HEK293 (cell line): ENCODE measurements around the gene KIF20A.

Source experiments
- CTCF ChIA-PET: fragments of 350-600 bp; formaldehyde crosslinking; extraction: SDS; loops from one replicate; lab custom pipeline; 2021; ENCODE audit warnings: antibody characterized with exemption; lab: Yijun Ruan, JAX
- POLR2A ChIA-PET: fragments of 300-600 bp; formaldehyde crosslinking; extraction: SDS; loops from one replicate; lab custom pipeline; 2020; ENCODE audit warnings: antibody characterized with exemption, inconsistent platforms; lab: Yijun Ruan, JAX
- H3K27ac ChIP-seq: fragments of 200-500 bp; sonication (Bioruptor generic); 2 replicates; pipeline ENCODE4 v1.5.1; 2014; ENCODE audit warnings: low read depth, low read length, control low read depth, inconsistent platforms; ENCODE audit errors: extremely low read depth
- H3K36me3 ChIP-seq, 2 experiments: fragments of 200-500 bp in 1 of 2; sonication (Bioruptor generic) in 1 of 2; 1 replicate in 1 of 2; 2 replicates in 1 of 2; pipeline ENCODE4 v1.5.1; 2014 to 2017; ENCODE audit warnings: inconsistent platforms in 2 of 2, low read length in 2 of 2; ENCODE audit not compliant: control insufficient read depth in 2 of 2, insufficient read depth in 1 of 2
- H3K4me1 ChIP-seq: fragments of 200-500 bp; sonication (Bioruptor generic); 2 replicates; pipeline ENCODE4 v1.5.1; 2014; ENCODE audit warnings: mild to moderate bottlenecking, low read length, inconsistent platforms; ENCODE audit not compliant: control insufficient read depth, insufficient read depth
- H3K4me3 ChIP-seq: 2 replicates; pipeline ENCODE4 v1.5.1; 2011; ENCODE audit warnings: low read depth, mild to moderate bottlenecking, control low read depth, low read length, moderate library complexity
- H3K9me3 ChIP-seq: fragments of 200-500 bp; sonication (Bioruptor generic); 2 replicates; pipeline ENCODE4 v1.5.1; 2014; ENCODE audit warnings: low read depth, low read length, inconsistent platforms; ENCODE audit not compliant: control insufficient read depth, insufficient read depth
- CTCF ChIP-seq: fragments of 450-650 bp; formaldehyde crosslinking; IDR thresholded peaks from 2 replicates; pipeline ENCODE4 v1.5.1; 2016; ENCODE audit warnings: missing biosample characterization, missing genetic modification characterization
- GLIS1 ChIP-seq: fragments of 450-650 bp; formaldehyde crosslinking; IDR thresholded peaks from 2 replicates; pipeline ENCODE4 v1.5.1; 2016; ENCODE audit warnings: missing biosample characterization, missing genetic modification characterization
- KLF1 ChIP-seq: fragments of 450-650 bp; formaldehyde crosslinking; IDR thresholded peaks from 2 replicates; pipeline ENCODE4 v1.5.1; 2016; ENCODE audit warnings: missing biosample characterization, missing genetic modification characterization
- KLF8 ChIP-seq: fragments of 450-650 bp; formaldehyde crosslinking; IDR thresholded peaks from 2 replicates; pipeline ENCODE4 v1.5.1; 2016; ENCODE audit warnings: missing biosample characterization, missing genetic modification characterization
- SALL2 ChIP-seq: fragments of 450-650 bp; formaldehyde crosslinking; IDR thresholded peaks from 2 replicates; pipeline ENCODE4 v1.5.0; 2017; ENCODE audit warnings: missing biosample characterization, mild to moderate bottlenecking, missing genetic modification characterization, borderline replicate concordance
- SP2 ChIP-seq: fragments of 450-650 bp; formaldehyde crosslinking; IDR thresholded peaks from 2 replicates; pipeline ENCODE4 v1.5.1; 2016; ENCODE audit warnings: missing biosample characterization, missing genetic modification characterization
- YY1 ChIP-seq: fragments of 450-650 bp; formaldehyde crosslinking; IDR thresholded peaks from 2 replicates; pipeline ENCODE4 v1.5.1; 2018; ENCODE audit warnings: missing biosample characterization, missing genetic modification characterization
- ZBTB17 ChIP-seq: fragments of 450-650 bp; formaldehyde crosslinking; IDR thresholded peaks from 2 replicates; pipeline ENCODE4 v1.5.1; 2016; ENCODE audit warnings: missing biosample characterization, missing genetic modification characterization
- ZBTB8A ChIP-seq: fragments of 450-650 bp; formaldehyde crosslinking; IDR thresholded peaks from 2 replicates; pipeline ENCODE4 v1.5.1; 2016; ENCODE audit warnings: missing biosample characterization, missing genetic modification characterization
- ZIC2 ChIP-seq: fragments of 450-650 bp; formaldehyde crosslinking; IDR thresholded peaks from 2 replicates; pipeline ENCODE4 v1.5.1; 2016; ENCODE audit warnings: missing biosample characterization, missing genetic modification characterization
- ZNF121 ChIP-seq: fragments of 450-650 bp; formaldehyde crosslinking; IDR thresholded peaks from 2 replicates; pipeline ENCODE4 v1.5.1; 2016; ENCODE audit warnings: missing biosample characterization, missing genetic modification characterization
- ZNF132 ChIP-seq: fragments of 450-650 bp; formaldehyde crosslinking; IDR thresholded peaks from 2 replicates; pipeline ENCODE4 v1.5.1; 2017; ENCODE audit warnings: missing biosample characterization, missing genetic modification characterization, borderline replicate concordance
- ZNF138 ChIP-seq: fragments of 450-650 bp; formaldehyde crosslinking; IDR thresholded peaks from 2 replicates; pipeline ENCODE4 v1.5.1; 2016; ENCODE audit warnings: missing biosample characterization, missing genetic modification characterization, borderline replicate concordance
- ZNF146 ChIP-seq: fragments of 450-650 bp; formaldehyde crosslinking; IDR thresholded peaks from 2 replicates; pipeline ENCODE4 v1.5.1; 2016; ENCODE audit warnings: missing biosample characterization, missing genetic modification characterization
- ZNF155 ChIP-seq: fragments of 450-650 bp; formaldehyde crosslinking; IDR thresholded peaks from 2 replicates; pipeline ENCODE4 v1.5.1; 2016; ENCODE audit warnings: missing biosample characterization, missing genetic modification characterization
- ZNF16 ChIP-seq: fragments of 450-650 bp; formaldehyde crosslinking; IDR thresholded peaks from 2 replicates; pipeline ENCODE4 v1.5.1; 2016; ENCODE audit warnings: low read depth, missing biosample characterization, missing genetic modification characterization
- ZNF175 ChIP-seq: fragments of 450-650 bp; formaldehyde crosslinking; IDR thresholded peaks from 2 replicates; pipeline ENCODE4 v1.5.1; 2016; ENCODE audit warnings: missing biosample characterization, missing genetic modification characterization
- ZNF404 ChIP-seq: fragments of 450-650 bp; formaldehyde crosslinking; IDR thresholded peaks from 2 replicates; pipeline ENCODE4 v1.5.1; 2017; ENCODE audit warnings: missing biosample characterization, missing genetic modification characterization
- ZNF423 ChIP-seq: fragments of 450-650 bp; formaldehyde crosslinking; IDR thresholded peaks from 2 replicates; pipeline ENCODE4 v1.5.1; 2016; ENCODE audit warnings: missing biosample characterization, missing genetic modification characterization
- ZNF510 ChIP-seq: fragments of 450-650 bp; formaldehyde crosslinking; IDR thresholded peaks from 2 replicates; pipeline ENCODE4 v1.5.1; 2018; ENCODE audit warnings: mild to moderate bottlenecking, missing genetic modification characterization, missing biosample characterization; ENCODE audit not compliant: insufficient replicate concordance
- ZNF555 ChIP-seq: fragments of 450-650 bp; formaldehyde crosslinking; conservative IDR thresholded peaks from 2 replicates; pipeline ENCODE4 v1.5.1; 2017; ENCODE audit warnings: missing biosample characterization, mild to moderate bottlenecking, missing genetic modification characterization, inconsistent platforms
- ZNF560 ChIP-seq: fragments of 450-650 bp; formaldehyde crosslinking; IDR thresholded peaks from 2 replicates; pipeline ENCODE4 v1.5.1; 2017; ENCODE audit warnings: missing biosample characterization, missing genetic modification characterization, borderline replicate concordance
- ZNF596 ChIP-seq: fragments of 450-650 bp; IDR thresholded peaks from 2 replicates; pipeline ENCODE4 v1.5.0; 2018; ENCODE audit warnings: missing biosample characterization, mild to moderate bottlenecking, missing genetic modification characterization, moderate library complexity
- ZNF660 ChIP-seq: fragments of 450-650 bp; IDR thresholded peaks from 2 replicates; pipeline ENCODE4 v1.5.1; 2018; ENCODE audit warnings: missing biosample characterization, mild to moderate bottlenecking, missing genetic modification characterization
- ZNF768 ChIP-seq: fragments of 450-650 bp; formaldehyde crosslinking; IDR thresholded peaks from 2 replicates; pipeline ENCODE4 v1.5.1; 2018; ENCODE audit warnings: missing biosample characterization, mild to moderate bottlenecking, missing genetic modification characterization
- ZNF777 ChIP-seq: fragments of 450-650 bp; formaldehyde crosslinking; IDR thresholded peaks from 2 replicates; pipeline ENCODE4 v1.5.1; 2017; ENCODE audit warnings: missing biosample characterization, missing genetic modification characterization, borderline replicate concordance
- ZNF791 ChIP-seq: fragments of 450-650 bp; formaldehyde crosslinking; IDR thresholded peaks from 2 replicates; pipeline ENCODE4 v1.5.1; 2016; ENCODE audit warnings: missing biosample characterization, missing genetic modification characterization
- TF ChIP-seq, protein P1 (sequence below): fragments of 450-650 bp; formaldehyde crosslinking; IDR thresholded peaks from 2 replicates; pipeline ENCODE4 v1.5.1; 2016; ENCODE audit warnings: missing biosample characterization, missing genetic modification characterization, borderline replicate concordance
- TF ChIP-seq, protein P2 (sequence below): fragments of 450-650 bp; formaldehyde crosslinking; IDR thresholded peaks from 2 replicates; pipeline ENCODE4 v1.5.1; 2016; ENCODE audit warnings: missing biosample characterization, missing genetic modification characterization, borderline replicate concordance
- TF ChIP-seq, protein P3 (sequence below): fragments of 450-650 bp; formaldehyde crosslinking; IDR thresholded peaks from 2 replicates; pipeline ENCODE4 v1.5.1; 2017; ENCODE audit warnings: missing biosample characterization, missing genetic modification characterization

KIF20A gene

DNA sequence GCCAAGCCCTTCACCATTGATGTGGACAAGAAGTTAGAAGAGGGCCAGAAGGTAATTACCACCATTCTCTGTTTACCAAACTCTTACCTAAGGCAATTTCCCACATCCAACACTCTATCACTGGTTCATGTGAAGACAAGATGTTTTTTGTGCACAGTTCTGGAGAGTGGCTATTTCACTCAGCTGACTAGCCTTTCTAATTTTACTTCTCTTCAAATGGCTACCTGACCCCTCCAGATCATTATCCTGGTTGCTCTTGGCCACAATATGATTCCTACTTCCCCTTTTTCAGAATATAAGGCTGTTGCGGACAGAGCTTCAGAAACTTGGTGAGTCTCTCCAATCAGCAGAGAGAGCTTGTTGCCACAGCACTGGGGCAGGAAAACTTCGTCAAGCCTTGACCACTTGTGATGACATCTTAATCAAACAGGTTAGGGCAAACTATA lies 7.1 kb downstream of the KIF20A start (continued):
- TF ChIP-seq ZNF777 (no peak), ZNF660 (tag by site-specific recombination) (no peak), ZNF791 (tag by site-specific recombination) (no peak), ZNF132 (tag by site-specific recombination) (no peak), ZNF175 (tag by site-specific recombination) (no peak), ZNF768 (tag by site-specific recombination) (no peak), ZNF560 (no peak), ZNF555 (tag by site-specific recombination) (no peak), ZNF121 (tag by site-specific recombination) (no peak), CTCF (tag by site-specific recombination) (no peak)
- TF ChIP-seq, protein P1, sequence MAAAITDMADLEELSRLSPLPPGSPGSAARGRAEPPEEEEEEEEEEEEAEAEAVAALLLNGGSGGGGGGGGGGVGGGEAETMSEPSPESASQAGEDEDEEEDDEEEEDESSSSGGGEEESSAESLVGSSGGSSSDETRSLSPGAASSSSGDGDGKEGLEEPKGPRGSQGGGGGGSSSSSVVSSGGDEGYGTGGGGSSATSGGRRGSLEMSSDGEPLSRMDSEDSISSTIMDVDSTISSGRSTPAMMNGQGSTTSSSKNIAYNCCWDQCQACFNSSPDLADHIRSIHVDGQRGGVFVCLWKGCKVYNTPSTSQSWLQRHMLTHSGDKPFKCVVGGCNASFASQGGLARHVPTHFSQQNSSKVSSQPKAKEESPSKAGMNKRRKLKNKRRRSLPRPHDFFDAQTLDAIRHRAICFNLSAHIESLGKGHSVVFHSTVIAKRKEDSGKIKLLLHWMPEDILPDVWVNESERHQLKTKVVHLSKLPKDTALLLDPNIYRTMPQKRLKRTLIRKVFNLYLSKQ = no peak

DNA sequence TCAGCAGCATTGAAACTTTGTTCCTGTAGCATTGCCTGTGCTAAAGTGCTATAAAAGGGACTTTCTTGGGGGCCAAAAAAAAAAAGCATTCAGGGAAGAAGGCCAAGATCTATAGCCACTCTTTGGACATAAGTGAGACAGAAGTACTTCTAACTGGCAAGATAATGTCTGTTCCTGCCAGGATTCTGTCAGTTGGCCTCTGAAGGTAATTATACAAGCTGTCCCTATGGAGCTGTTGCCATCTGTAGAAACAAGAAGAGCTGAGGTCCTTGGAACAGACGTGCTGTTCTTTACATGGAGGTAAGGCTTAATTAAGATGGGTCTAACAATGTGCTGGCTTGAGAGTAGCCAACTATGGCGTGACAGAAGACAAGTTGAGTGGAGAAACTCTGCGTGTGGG lies 9.7 kb downstream of the KIF20A start:
- H3K36me3 ChIP-seq = peaks cover 86 to 95% of the 10 kb centered on the region in 2 experiments
- POLR2A ChIA-PET = interaction anchor here (1.9 to 2.6 kb wide), 2 partner anchors 10 to 25 kb away, joined by 5 to 11 read pairs; partner anchors contain the start of genes CDC23 and KIF20A

DNA sequence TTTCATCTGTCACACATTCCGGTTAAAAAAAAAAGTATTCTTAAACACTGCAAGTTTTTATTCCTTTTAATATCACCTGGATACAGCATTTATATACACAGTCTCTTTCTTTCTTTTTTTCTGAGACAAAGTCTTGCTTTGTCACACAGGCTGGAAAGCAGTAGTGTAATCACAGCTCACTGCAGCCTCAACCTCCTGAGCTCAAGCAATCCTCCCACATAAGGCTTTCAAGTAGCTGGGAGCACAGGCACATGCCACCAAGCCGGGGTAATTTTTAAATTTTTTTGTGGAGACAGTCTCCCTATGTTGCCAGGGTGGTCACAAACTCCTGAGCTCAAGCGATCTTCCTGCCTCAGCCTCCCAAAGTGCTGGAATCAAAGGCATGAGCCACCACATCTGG lies 13.9 kb downstream of the KIF20A start:
- TF ChIP-seq ZNF510 (tag by site-specific recombination) (no peak), ZNF596 (tag by site-specific recombination) (no peak), ZIC2 (tag by site-specific recombination) (no peak), YY1 (tag by site-specific recombination) (no peak), ZNF138 (no peak), ZBTB8A (no peak), ZNF155 (tag by site-specific recombination) (no peak), SP2 (tag by site-specific recombination) (no peak), ZNF16 (tag by site-specific recombination) (no peak)
- TF ChIP-seq, protein P2, sequence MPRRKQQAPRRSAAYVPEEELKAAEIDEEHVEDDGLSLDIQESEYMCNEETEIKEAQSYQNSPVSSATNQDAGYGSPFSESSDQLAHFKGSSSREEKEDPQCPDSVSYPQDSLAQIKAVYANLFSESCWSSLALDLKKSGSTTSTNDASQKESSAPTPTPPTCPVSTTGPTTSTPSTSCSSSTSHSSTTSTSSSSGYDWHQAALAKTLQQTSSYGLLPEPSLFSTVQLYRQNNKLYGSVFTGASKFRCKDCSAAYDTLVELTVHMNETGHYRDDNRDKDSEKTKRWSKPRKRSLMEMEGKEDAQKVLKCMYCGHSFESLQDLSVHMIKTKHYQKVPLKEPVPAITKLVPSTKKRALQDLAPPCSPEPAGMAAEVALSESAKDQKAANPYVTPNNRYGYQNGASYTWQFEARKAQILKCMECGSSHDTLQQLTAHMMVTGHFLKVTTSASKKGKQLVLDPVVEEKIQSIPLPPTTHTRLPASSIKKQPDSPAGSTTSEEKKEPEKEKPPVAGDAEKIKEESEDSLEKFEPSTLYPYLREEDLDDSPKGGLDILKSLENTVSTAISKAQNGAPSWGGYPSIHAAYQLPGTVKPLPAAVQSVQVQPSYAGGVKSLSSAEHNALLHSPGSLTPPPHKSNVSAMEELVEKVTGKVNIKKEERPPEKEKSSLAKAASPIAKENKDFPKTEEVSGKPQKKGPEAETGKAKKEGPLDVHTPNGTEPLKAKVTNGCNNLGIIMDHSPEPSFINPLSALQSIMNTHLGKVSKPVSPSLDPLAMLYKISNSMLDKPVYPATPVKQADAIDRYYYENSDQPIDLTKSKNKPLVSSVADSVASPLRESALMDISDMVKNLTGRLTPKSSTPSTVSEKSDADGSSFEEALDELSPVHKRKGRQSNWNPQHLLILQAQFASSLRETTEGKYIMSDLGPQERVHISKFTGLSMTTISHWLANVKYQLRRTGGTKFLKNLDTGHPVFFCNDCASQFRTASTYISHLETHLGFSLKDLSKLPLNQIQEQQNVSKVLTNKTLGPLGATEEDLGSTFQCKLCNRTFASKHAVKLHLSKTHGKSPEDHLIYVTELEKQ (tag by site-specific recombination) = no peak
- TF ChIP-seq, protein P3, sequence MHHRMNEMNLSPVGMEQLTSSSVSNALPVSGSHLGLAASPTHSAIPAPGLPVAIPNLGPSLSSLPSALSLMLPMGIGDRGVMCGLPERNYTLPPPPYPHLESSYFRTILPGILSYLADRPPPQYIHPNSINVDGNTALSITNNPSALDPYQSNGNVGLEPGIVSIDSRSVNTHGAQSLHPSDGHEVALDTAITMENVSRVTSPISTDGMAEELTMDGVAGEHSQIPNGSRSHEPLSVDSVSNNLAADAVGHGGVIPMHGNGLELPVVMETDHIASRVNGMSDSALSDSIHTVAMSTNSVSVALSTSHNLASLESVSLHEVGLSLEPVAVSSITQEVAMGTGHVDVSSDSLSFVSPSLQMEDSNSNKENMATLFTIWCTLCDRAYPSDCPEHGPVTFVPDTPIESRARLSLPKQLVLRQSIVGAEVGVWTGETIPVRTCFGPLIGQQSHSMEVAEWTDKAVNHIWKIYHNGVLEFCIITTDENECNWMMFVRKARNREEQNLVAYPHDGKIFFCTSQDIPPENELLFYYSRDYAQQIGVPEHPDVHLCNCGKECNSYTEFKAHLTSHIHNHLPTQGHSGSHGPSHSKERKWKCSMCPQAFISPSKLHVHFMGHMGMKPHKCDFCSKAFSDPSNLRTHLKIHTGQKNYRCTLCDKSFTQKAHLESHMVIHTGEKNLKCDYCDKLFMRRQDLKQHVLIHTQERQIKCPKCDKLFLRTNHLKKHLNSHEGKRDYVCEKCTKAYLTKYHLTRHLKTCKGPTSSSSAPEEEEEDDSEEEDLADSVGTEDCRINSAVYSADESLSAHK (tag by site-specific recombination) = no peak
- TF ChIP-seq, all 188 proteins: peak for 0
- Histone ChIP-seq H3K4me3 (no peak overlapping the region), H3K36me3 (peaks cover 77 to 87% of the 10 kb centered on the region in 2 experiments), H3K9me3 (no peaks in the 10 kb centered on the region), H3K27ac (no peak overlapping the region), H3K4me1 (no peaks in the 10 kb centered on the region)
- POLR2A ChIA-PET = interaction anchor here (0.8 kb wide), 1 partner anchor 20 kb away, joined by 4 read pairs; the partner anchor contains the start of gene CDC23
- CTCF ChIA-PET = no interaction called here

More for the DNA sequence above, 9.7 kb downstream of the KIF20A start:
- no peak overlapping the region for H3K4me3 ChIP-seq
- no peaks in the 10 kb centered on the region for H3K4me1 ChIP-seq
- H3K9me3 ChIP-seq = no peaks in the 10 kb centered on the region
- H3K27ac ChIP-seq = no peak overlapping the region
- no peak for TF ChIP-seq ZNF404 (tag by site-specific recombination)
- no peak for TF ChIP-seq SALL2
- TF ChIP-seq GLIS1 (tag by site-specific recombination) = no peak
- no peak for TF ChIP-seq ZNF423 (tag by site-specific recombination)
- TF ChIP-seq ZBTB17 (tag by site-specific recombination) = 0 out of 2 replicates have a peak, but pooled peaks have one; percentile 4
- TF ChIP-seq KLF1 = no peak
- TF ChIP-seq ZNF146 = no peak
- TF ChIP-seq KLF8 (tag by site-specific recombination) = no peak
- CTCF ChIA-PET = interaction anchor here (0.6 to 1.2 kb wide), 6 partner anchors 8 to 689 kb away, joined by 3 to 6 read pairs (median 4); no protein-coding TSS in a partner anchor
